GM12878 (cell line): ENCODE measurements around the gene CLASP2. TPM values are rescaled to one million over a fixed set of nuclear protein-coding genes. Genes with fewer than 3 reads are reported as not detected.

Experiments
- ATAC-seq: fragments of 200-7000 bp; cut with Tn5 transposase; 3 replicates; pipeline ENCODE4 v1.9.1; 2020; ENCODE audit warnings: mild to moderate bottlenecking, moderate library complexity
- BruUV-seq: library from RNA; stranded (reverse); fragments of 400-500 nt; replicated peaks from 2 replicates; lab custom pipeline; 2021; lab: Mats Ljungman, UMichigan
- CTCF ChIA-PET: fragments of 300-600 bp; sonication (Branson Sonifier 250); formaldehyde crosslinking; extraction: SDS; loops from one replicate; lab custom pipeline; 2021; ENCODE audit warnings: inconsistent platforms; lab: Yijun Ruan, JAX
- POLR2A ChIA-PET: fragments of 350-600 bp; formaldehyde crosslinking; extraction: SDS; loops from one replicate; lab custom pipeline; 2021; ENCODE audit warnings: inconsistent platforms; lab: Charles Lee
- RAD21 ChIA-PET: fragments of 300-600 bp; sonication (Branson Sonifier 250); formaldehyde crosslinking; loops from one replicate; lab custom pipeline; 2023; ENCODE audit warnings: antibody characterized with exemption; ENCODE audit not compliant: unreplicated experiment; lab: Charles Lee
- SMC1A ChIA-PET: fragments of 300-600 bp; sonication (Branson Sonifier 250); formaldehyde crosslinking; loops from one replicate; lab custom pipeline; 2023; ENCODE audit not compliant: unreplicated experiment, uncharacterized antibody; lab: Charles Lee
- DNase-seq: peaks from one replicate; pipeline ENCODE4 v3.0.0-alpha.2; 2011; ENCODE audit warnings: low read depth, low spot score
- FAIRE-seq: peaks from 3 replicates; lab custom pipeline; 2011; peaks lifted over from hg19 to GRCh38; lab: Jason Lieb, UNC
- H2AFZ ChIP-seq: 2 replicates; pipeline ENCODE4 v1.6.0; 2011; ENCODE audit warnings: low read depth, low read length, control low read depth; ENCODE audit not compliant: control insufficient read depth
- H3K27ac ChIP-seq: 2 replicates; pipeline ENCODE4 v1.5.1; 2011; ENCODE audit warnings: control low read depth; ENCODE audit not compliant: control insufficient read depth, insufficient read depth
- H3K27me3 ChIP-seq, 2 experiments: replicated peaks in 1 of 2; 2 replicates each; pipeline versions ENCODE4 v1.6.0 to v1.6.1; 2011; ENCODE audit warnings: low read length in 1 of 2; ENCODE audit not compliant: control insufficient read depth in 2 of 2, insufficient read depth in 2 of 2
- H3K36me3 ChIP-seq, 2 experiments: 2 replicates each; pipeline ENCODE4 v1.5.1; 2011; ENCODE audit warnings: low read length in 1 of 2; ENCODE audit not compliant: control insufficient read depth in 2 of 2, insufficient read depth in 2 of 2
- H3K4me1 ChIP-seq: 2 replicates; pipeline ENCODE4 v1.6.1; 2011; ENCODE audit warnings: mild to moderate bottlenecking, low read length, moderate library complexity, mixed read lengths; ENCODE audit not compliant: control insufficient read depth, insufficient read depth
- H3K4me2 ChIP-seq: 2 replicates; pipeline ENCODE4 v1.6.0; 2011; ENCODE audit warnings: control low read depth; ENCODE audit not compliant: control insufficient read depth, insufficient read depth
- H3K4me3 ChIP-seq: fragments of 200-600 bp; sonication (generic); 2 replicates; pipeline ENCODE4 v1.5.1; 2016
- H3K79me2 ChIP-seq: 2 replicates; pipeline ENCODE4 v1.6.0; 2011; ENCODE audit warnings: low read length; ENCODE audit not compliant: control insufficient read depth, insufficient read depth
- H3K9ac ChIP-seq: 2 replicates; pipeline ENCODE4 v1.8.0; 2011; ENCODE audit warnings: low read length, control low read depth, mixed read lengths; ENCODE audit not compliant: control insufficient read depth, insufficient read depth
- H3K9me3 ChIP-seq: replicated peaks from 3 replicates; pipeline ENCODE4 v1.5.1; 2011; ENCODE audit warnings: mild to moderate bottlenecking, low read length; ENCODE audit not compliant: control insufficient read depth, insufficient read depth
- H4K20me1 ChIP-seq: 2 replicates; pipeline ENCODE4 v1.6.0; 2011; ENCODE audit not compliant: control insufficient read depth, insufficient read depth
- BCL3 ChIP-seq: IDR thresholded peaks from 2 replicates; pipeline ENCODE4 v1.6.1; 2011; ENCODE audit warnings: borderline replicate concordance, low read depth, mild to moderate bottlenecking, moderate library complexity, low read length; ENCODE audit not compliant: insufficient read depth, poor library complexity, severe bottlenecking
- BMI1 ChIP-seq: fragments of 450-650 bp; IDR thresholded peaks from 2 replicates; pipeline ENCODE4 v1.6.1; 2016; ENCODE audit warnings: mild to moderate bottlenecking, moderate library complexity, borderline replicate concordance
- CBFB ChIP-seq: IDR thresholded peaks from 2 replicates; pipeline ENCODE4 v1.6.1; 2016; ENCODE audit warnings: antibody characterized with exemption, low read depth
- CHD1 ChIP-seq: IDR thresholded peaks from 2 replicates; pipeline ENCODE4 v1.6.1; 2012; ENCODE audit warnings: low read depth, low read length, improper control_type of control experiment
- E2F8 ChIP-seq: fragments of 450-650 bp; IDR thresholded peaks from 2 replicates; pipeline ENCODE4 v1.6.1; 2018; ENCODE audit warnings: mild to moderate bottlenecking, low read depth, moderate library complexity; ENCODE audit not compliant: partially characterized antibody
- POLR2AphosphoS2 ChIP-seq: IDR thresholded peaks from 2 replicates; pipeline ENCODE4 v1.6.1; 2011; ENCODE audit warnings: low read depth, mild to moderate bottlenecking, low read length, improper control_type of control experiment, moderate library complexity
- RAD21 ChIP-seq: IDR thresholded peaks from 2 replicates; pipeline ENCODE4 v1.6.1; 2011; ENCODE audit warnings: mild to moderate bottlenecking, low read depth, low read length, moderate library complexity; ENCODE audit not compliant: insufficient read depth
- SIX5 ChIP-seq: IDR thresholded peaks from 2 replicates; pipeline ENCODE4 v1.6.1; 2011; ENCODE audit warnings: mild to moderate bottlenecking, low read depth, low read length, moderate library complexity; ENCODE audit not compliant: severe bottlenecking
- YY1 ChIP-seq: IDR thresholded peaks from 2 replicates; pipeline ENCODE4 v1.6.1; 2011; ENCODE audit warnings: low read depth, mild to moderate bottlenecking, low read length
- ZNF24 ChIP-seq: fragments of 450-650 bp; IDR thresholded peaks from 2 replicates; pipeline ENCODE4 v1.6.1; 2017; ENCODE audit warnings: antibody characterized with exemption, mild to moderate bottlenecking
- WGBS: methylation state at CpG from one replicate; pipeline ENCODE4 v1.1.6; 2016; ENCODE audit warnings: low lambda C conversion rate; ENCODE audit not compliant: insufficient replicate concordance, insufficient coverage; ENCODE audit errors: missing lambda C conversion rate; 5-methylcytosine and 5-hydroxymethylcytosine counted together
- in situ Hi-C: fragments of 300-500 bp; cut with MboI; formaldehyde crosslinking; loops from 9 replicates; pipeline ENCODE4 v1.14.3; 2018; ENCODE audit warnings: mixed read lengths
- intact Hi-C: fragments of 100-400 bp; cut with micrococcal nuclease; formaldehyde crosslinking; loops from one replicate; pipeline ENCODE4 v1.14.2; 2022; ENCODE audit not compliant: unreplicated experiment
- polyA plus RNA-seq, 11 experiments: library from polyadenylated mRNA; depleted of rRNA in 4 of 11; unstranded in 6 of 11; stranded (reverse) in 5 of 11; fragments of >200 nt; fragmentation: Nextera tagmentation in 4 of 11; fragmentation: Illumina TruSeq in 1 of 11; extraction: Ambion mirVana in 4 of 11; extraction: Trizol in 1 of 11; gene quantifications; 1 replicate in 1 of 11; 2 replicates in 10 of 11; pipeline versions ENCODE4 v1.2.1 to v1.2.3, GENCODE V29; 2011 to 2016; ENCODE audit warnings: inconsistent platforms in 2 of 11, missing spikeins in 2 of 11, low read depth in 1 of 11
- total RNA-seq, 4 experiments: library from RNA; depleted of rRNA in 3 of 4; stranded (reverse); fragments of >200 nt in 3 of 4; fragmentation: Illumina TruSeq in 1 of 4; extraction: Trizol in 1 of 4; gene quantifications; 2 replicates each; pipeline versions ENCODE4 v1.2.1 to v1.2.3, GENCODE V29; 2013 to 2021

CLASP2 gene
- total and polyA plus RNA-seq, 10 of the 15 experiments (the other 5 are each of a cell fraction or from before 2014, with no cell fraction given): 4.0 to 38.3 (median 26.8) TPM

- ChIA-PET POLR2A (no interaction called here), CTCF (interaction anchor here (0.6 to 2.2 kb wide), 8 partner anchors 8 to 154 kb away, joined by 3 to 9 read pairs (median 3); partner anchors contain the start of gene CLASP2), RAD21 (interaction anchor here (2.3 kb wide), 1 partner anchor 15 kb away, joined by 8 read pairs; no protein-coding TSS in a partner anchor), SMC1A (interaction anchor here (0.6 to 1.8 kb wide), 7 partner anchors 8 to 509 kb away, joined by 3 to 5 read pairs (median 4); no protein-coding TSS in a partner anchor)
- H3K9ac ChIP-seq: no peak overlapping the region
- DNase-seq (no peak), ATAC-seq (no peak), FAIRE-seq (no peak)
- H3K4me2 ChIP-seq: no peak overlapping the region
- BruUV-seq: no TSS peak
- intact Hi-C loops (no loop called here), in situ Hi-C loops (no loop called here)
- H3K27ac ChIP-seq: no peak overlapping the region
- no peaks in the 10 kb centered on the region for H3K79me2 ChIP-seq
- H3K36me3 ChIP-seq: no peaks in the 10 kb centered on the region; a peak in 1 of 4 replicates
- TF ChIP-seq ZNF24 (no peak), BMI1 (no peak), CHD1 (no peak), POLR2AphosphoS2 (no peak), BCL3 (no peak), E2F8 (no peak), YY1 (no peak), SIX5 (no peak), RAD21 (no peak), CBFB (no peak)
- 96% methylated on average over 4 of the region's 4 CpGs for WGBS
- no peaks in the 10 kb centered on the region for H3K27me3 ChIP-seq
- H3K4me1 ChIP-seq: no peaks in the 10 kb centered on the region
- H3K9me3 ChIP-seq: no peaks in the 10 kb centered on the region
- no peaks in the 10 kb centered on the region for H4K20me1 ChIP-seq
- H3K4me3 ChIP-seq: no peak overlapping the region
- no peak overlapping the region for H2AFZ ChIP-seq
Observed at GRCh38 chr3:33644582-33644981, 73.5 kb downstream of the CLASP2 start.
